Body of pancreas (tissue), 4 donors: Measurements from ENCODE around the gene C1QTNF1. TPM values are rescaled to one million over a fixed set of nuclear protein-coding genes. Genes with fewer than 3 reads are reported as not detected.

Source experiments
- ATAC-seq: fragments of 150-250 bp; one replicate; pipeline ENCODE4 v1.9.1; 2016
- DNase-seq, 4 donors: peaks; one replicate each; pipeline ENCODE4 v3.0.0-alpha.2; 2019
- H3K27ac ChIP-seq, 4 donors: fragments of 200-600 bp; sonication (generic); 1 replicate in 3 of 4; 2 replicates in 1 of 4; pipeline versions ENCODE4 v1.5.1 to v1.6.1; 2016 to 2019; ENCODE audit warnings: mild to moderate bottlenecking in 1 of 4, mixed read lengths in 1 of 4, moderate library complexity in 1 of 4
- H3K27me3 ChIP-seq, 2 donors: fragments of 200-600 bp; sonication (generic); one replicate each; pipeline ENCODE4 v1.6.0; 2016; ENCODE audit warnings: mild to moderate bottlenecking in 1 of 2
- H3K36me3 ChIP-seq, 2 donors: fragments of 200-600 bp; sonication (generic); replicated peaks in 1 of 2; 2 replicates each; pipeline ENCODE4 v1.5.1; 2016; ENCODE audit warnings: low read depth in 2 of 2; ENCODE audit not compliant: insufficient read depth in 1 of 2
- H3K4me1 ChIP-seq: fragments of 200-600 bp; sonication (generic); one replicate; pipeline ENCODE4 v1.6.0; 2016
- H3K4me3 ChIP-seq, 2 donors: fragments of 200-600 bp; sonication (generic); 1 replicate in 1 of 2; 2 replicates in 1 of 2; pipeline ENCODE4 v1.5.1; 2016 to 2019
- H3K9me3 ChIP-seq, 3 donors: fragments of 200-600 bp; sonication (generic); 1 replicate in 2 of 3; 2 replicates in 1 of 3; pipeline ENCODE4 v1.5.1; 2016
- POLR2A ChIP-seq, 3 donors: fragments of 450-650 bp; IDR thresholded peaks; one replicate each; pipeline ENCODE4 v1.6.1; 2016; ENCODE audit warnings: antibody characterized with exemption in 3 of 3, mild to moderate bottlenecking in 2 of 3
- WGBS, 2 donors: methylation state at CpG; one replicate each; pipeline ENCODE4 v1.1.5; 2017; 5-methylcytosine and 5-hydroxymethylcytosine counted together
- intact Hi-C: fragments of 100-400 bp; cut with DNase I; formaldehyde crosslinking; loops from one replicate; pipeline ENCODE4 v1.15.1; 2023
- total RNA-seq, 2 donors: library from RNA; depleted of rRNA; stranded (reverse); fragments of >200 nt; gene quantifications; one replicate each; pipeline ENCODE4 v1.1.0, GENCODE V29; 2016
- TF ChIP-seq, protein P1 (sequence below), 7 experiments: fragments of 450-650 bp in 4 of 7; fragments of 200-600 bp in 3 of 7; sonication (generic) in 3 of 7; IDR thresholded peaks; one replicate each; pipeline ENCODE4 v1.5.1; 2016 to 2019; ENCODE audit warnings: antibody characterized with exemption in 7 of 7

The C1QTNF1 gene
- total RNA-seq, 2 donors from 2014 or later: 8.3 to 50.1 TPM

DNA sequence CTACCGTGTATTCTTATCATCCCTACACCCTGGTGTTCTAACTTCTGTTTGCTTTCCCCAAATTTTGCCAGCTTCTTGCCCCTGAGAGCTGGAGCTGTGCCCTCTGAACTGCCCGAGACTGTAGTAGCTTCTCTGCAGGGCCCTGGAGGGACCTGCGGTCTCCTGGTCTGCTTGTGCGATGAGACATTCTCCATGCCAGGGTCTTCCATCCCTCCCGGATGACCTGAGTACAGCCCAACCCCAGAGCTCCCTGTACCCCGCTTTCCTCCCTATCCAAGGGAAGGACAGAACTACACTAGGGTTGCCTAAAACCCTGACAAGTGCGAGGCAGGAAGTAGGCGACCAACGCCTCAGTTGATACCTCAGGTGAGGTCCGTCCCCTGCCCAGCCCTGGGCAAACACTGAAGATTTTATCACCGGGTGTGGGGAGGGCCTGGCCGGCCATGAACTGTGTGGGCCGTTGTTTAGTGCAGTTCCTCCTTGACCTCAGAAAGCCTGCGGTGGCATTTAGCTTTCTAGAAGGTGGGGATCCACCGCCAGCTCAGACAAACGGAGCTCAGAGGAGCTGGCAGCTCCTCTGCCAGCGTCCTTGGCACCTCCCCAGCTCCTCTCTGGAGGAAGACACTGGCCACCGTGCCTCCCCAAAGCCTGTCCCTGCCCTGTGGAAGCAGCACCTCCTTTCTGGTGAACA is 28.1 kb upstream of the C1QTNF1 start:
- DNase-seq (peak; percentile 20 to 45 (median 41)), ATAC-seq (peak; percentile 49)
- no peaks in the 10 kb centered on the region for H3K27me3 ChIP-seq
- intact Hi-C loops: no loop called here
- H3K27ac ChIP-seq: peak overlapping the region in 3 of 4 donors; percentile 32 to 59 (median 58)
- H3K9me3 ChIP-seq: no peaks in the 10 kb centered on the region
- WGBS, 2 donors: 29 to 38% methylated on average over 5 to 18 of the region's 18 CpGs
- peaks cover 15% of the 10 kb centered on the region for H3K4me1 ChIP-seq
- H3K36me3 ChIP-seq: peaks cover 0 to 6% of the 10 kb centered on the region in 2 donors
- TF ChIP-seq POLR2A (IDR thresholded peaks at IDR 0.05): no peak
- TF ChIP-seq, protein P1, sequence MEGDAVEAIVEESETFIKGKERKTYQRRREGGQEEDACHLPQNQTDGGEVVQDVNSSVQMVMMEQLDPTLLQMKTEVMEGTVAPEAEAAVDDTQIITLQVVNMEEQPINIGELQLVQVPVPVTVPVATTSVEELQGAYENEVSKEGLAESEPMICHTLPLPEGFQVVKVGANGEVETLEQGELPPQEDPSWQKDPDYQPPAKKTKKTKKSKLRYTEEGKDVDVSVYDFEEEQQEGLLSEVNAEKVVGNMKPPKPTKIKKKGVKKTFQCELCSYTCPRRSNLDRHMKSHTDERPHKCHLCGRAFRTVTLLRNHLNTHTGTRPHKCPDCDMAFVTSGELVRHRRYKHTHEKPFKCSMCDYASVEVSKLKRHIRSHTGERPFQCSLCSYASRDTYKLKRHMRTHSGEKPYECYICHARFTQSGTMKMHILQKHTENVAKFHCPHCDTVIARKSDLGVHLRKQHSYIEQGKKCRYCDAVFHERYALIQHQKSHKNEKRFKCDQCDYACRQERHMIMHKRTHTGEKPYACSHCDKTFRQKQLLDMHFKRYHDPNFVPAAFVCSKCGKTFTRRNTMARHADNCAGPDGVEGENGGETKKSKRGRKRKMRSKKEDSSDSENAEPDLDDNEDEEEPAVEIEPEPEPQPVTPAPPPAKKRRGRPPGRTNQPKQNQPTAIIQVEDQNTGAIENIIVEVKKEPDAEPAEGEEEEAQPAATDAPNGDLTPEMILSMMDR (IDR thresholded peaks at IDR 0.05): no peak
- no peak overlapping the region for H3K4me3 ChIP-seq

DNA sequence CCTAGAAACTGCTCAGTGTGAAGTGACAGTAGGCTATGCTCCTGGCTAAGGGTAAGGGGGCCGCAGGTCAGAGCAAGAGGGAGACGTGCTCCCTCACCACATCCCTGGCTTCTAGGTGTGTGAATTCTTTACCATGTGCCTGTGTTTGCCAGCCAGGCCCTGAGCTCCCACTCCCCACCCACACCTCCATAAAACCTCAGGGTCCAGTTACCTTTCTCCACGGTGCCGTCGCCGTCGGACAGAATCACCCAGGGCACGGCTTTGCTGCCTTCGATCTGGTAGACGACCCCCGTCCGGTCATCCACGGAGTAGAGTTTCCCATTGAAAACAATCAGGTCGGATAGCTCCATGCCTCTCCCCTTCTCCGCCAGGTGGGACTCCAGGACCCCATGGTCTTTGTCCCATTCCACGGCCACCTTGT is 27.2 kb upstream of the C1QTNF1 start:
- peaks cover 0 to 6% of the 10 kb centered on the region in 2 donors for H3K36me3 ChIP-seq
- peak overlapping the region in 3 of 4 donors; percentile 32 to 59 (median 58) for H3K27ac ChIP-seq
- DNase-seq: no peak

GRCh38 chr17:78997231-78997741 is 26.7 kb upstream of the C1QTNF1 start:
- Histone ChIP-seq H3K36me3 (peaks cover 0 to 6% of the 10 kb centered on the region in 2 donors), H3K4me1 (peaks cover 15% of the 10 kb centered on the region), H3K4me3 (no peak overlapping the region), H3K27me3 (no peaks in the 10 kb centered on the region), H3K9me3 (no peaks in the 10 kb centered on the region), H3K27ac (no peak overlapping the region)
- 93 to 98% methylated on average over 23 to 24 of the region's 27 CpGs for WGBS, 2 donors
- intact Hi-C loops: no loop called here
- no peak for TF ChIP-seq POLR2A (IDR thresholded peaks at IDR 0.05)
- TF ChIP-seq, protein P1 (IDR thresholded peaks at IDR 0.05): no peak
- DNase-seq (no peak), ATAC-seq (no peak)

More for the DNA sequence above, 27.2 kb upstream of the C1QTNF1 start:
- Histone ChIP-seq H3K4me3 (no peak overlapping the region), H3K9me3 (no peaks in the 10 kb centered on the region), H3K27me3 (no peaks in the 10 kb centered on the region), H3K4me1 (peaks cover 15% of the 10 kb centered on the region)
- no peak for ATAC-seq
- intact Hi-C loops: no loop called here
- TF ChIP-seq POLR2A (IDR thresholded peaks at IDR 0.05): no peak
- TF ChIP-seq, protein P1 (IDR thresholded peaks at IDR 0.05): no peak
- 94 to 95% methylated on average over 14 to 16 of the region's 16 CpGs for WGBS, 2 donors

- no peak for TF ChIP-seq POLR2A (IDR thresholded peaks at IDR 0.05)
- TF ChIP-seq, protein P1 (IDR thresholded peaks at IDR 0.05): no peak
- H3K4me1 ChIP-seq: peaks cover 15% of the 10 kb centered on the region
- no peak overlapping the region for H3K27ac ChIP-seq
- H3K9me3 ChIP-seq: no peaks in the 10 kb centered on the region
- DNase-seq (no peak), ATAC-seq (no peak)
- no peak overlapping the region for H3K4me3 ChIP-seq
- intact Hi-C loops: no loop called here
- H3K36me3 ChIP-seq: peaks cover 0 to 6% of the 10 kb centered on the region in 2 donors
- 84% methylated on average over 6 of the region's 6 CpGs for WGBS, 2 donors
- no peaks in the 10 kb centered on the region for H3K27me3 ChIP-seq
Measured at GRCh38 chr17:78997881-78998280, 26.1 kb upstream of the C1QTNF1 start.
